HG03460 (cell line): ENCODE results near the gene DNAJC15.

Experiments used
- ATAC-seq: cut with Tn5 transposase; IDR thresholded peaks from one replicate; pipeline ENCODE4 v1.9.1; 2021; ENCODE audit not compliant: unreplicated experiment

Gene DNAJC15

DNA sequence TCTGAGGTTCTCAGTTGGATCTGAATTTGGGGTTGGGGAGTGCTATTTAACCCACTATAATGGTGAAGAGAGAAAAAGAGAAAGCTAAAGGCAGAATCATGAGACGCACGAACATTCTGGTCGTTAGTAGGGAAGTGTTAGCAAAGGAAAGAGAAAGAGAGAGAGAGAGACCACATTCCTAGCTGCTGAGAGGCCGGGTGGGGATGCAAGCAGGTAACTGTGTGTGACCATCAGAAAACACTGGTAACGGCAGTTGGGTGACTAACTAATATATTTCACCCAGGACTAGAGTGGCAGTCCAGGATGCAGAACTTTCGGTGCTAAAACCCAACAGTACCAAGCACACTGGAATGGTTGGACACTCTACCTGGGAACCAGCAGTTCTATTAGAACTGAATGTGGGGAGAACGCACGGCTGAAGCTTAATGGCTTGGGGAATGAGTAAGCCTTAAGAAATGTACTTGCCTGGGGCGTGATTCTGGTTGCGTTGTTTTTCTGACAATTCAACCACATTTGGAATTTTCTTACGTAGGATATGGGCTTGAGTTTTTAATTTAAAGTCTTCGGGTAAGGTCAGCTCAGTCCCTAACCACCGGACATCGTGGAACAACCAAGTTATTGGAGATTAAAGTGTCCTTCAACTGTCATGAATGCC lies 130.2 kb downstream of the DNAJC15 start:
- ATAC-seq = no peak

DNA sequence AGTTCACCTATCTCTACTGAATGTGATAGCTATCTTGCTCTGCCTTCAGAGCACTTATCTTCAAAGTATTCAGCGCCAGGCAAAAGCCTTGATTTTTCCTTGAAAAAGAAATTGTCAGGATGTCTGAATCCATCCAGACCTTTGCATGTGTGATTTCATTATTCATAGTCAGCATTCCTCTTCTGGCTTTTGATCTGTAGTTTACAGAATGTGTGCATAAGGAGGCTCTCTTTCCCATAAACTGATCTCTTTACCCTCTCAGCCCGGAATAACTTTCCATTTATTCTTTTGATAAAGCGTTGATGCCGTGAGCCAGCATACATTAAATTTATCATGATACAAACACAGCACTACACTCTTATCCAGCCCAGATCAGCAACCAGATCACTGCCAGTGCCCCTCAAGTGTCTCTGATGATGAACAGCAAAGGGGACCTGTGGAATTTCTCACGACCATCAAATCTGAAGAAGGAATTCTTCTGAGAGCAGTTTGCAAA lies 130.8 kb downstream of the DNAJC15 start:
- ATAC-seq = no peak

DNA sequence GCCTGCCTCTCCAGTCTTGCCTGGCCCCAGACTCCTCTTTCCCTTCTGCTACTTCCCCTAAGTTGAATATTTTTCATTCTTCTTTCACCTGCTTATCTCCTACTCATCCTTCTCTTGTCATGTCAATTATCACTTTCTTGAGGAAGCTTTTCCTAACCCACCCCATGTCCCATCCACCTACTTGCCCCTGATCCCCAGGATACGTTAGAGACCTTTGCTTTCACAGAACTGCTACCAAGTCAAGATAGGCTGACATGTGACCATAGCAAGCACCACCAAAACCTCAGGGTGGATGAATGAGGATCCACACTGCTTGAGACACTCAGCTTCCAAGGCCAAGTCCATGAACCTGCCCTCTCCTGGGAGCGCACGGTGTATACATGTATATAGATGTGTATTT lies 131.5 kb downstream of the DNAJC15 start:
- ATAC-seq = no peak

DNA sequence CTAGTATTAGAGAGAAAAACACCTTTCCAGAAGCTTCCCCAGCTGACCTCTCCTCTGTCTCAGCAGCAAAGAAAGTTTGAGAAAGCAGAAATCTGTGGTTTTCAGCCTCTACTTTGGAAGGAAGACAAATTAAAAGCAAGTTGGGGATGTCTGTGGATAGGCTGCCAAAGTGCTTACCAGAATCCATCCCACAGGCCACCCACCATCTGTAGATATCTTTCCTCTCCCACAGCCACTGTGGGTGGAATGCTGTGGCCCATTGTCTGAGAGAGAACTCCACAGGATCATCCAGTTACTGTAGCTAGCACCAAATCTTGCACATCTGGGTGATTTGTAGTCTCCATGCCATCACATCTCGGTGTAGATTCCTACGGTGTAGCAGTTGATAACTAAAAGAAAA lies 133.5 kb downstream of the DNAJC15 start:
- ATAC-seq = no peak

DNA sequence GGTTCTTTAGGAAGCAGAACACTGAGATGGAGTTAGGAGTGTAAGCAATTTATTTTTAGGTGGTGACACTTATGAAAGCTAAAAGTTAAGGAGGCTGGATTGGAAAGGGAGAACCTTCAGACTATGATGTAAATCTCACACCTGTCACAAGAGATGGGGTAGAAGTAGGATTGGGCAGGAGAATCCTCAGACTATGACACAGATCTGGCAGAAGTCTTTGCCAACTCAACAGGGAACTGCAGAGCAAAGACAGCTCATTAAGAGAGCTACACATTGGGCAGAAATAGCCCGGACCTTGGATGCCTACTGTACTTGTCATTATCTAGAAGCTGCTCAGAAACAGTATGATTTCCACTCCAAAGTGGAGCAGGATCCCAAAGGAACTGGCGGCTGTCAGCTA lies 134.4 kb downstream of the DNAJC15 start:
- ATAC-seq = no peak

DNA sequence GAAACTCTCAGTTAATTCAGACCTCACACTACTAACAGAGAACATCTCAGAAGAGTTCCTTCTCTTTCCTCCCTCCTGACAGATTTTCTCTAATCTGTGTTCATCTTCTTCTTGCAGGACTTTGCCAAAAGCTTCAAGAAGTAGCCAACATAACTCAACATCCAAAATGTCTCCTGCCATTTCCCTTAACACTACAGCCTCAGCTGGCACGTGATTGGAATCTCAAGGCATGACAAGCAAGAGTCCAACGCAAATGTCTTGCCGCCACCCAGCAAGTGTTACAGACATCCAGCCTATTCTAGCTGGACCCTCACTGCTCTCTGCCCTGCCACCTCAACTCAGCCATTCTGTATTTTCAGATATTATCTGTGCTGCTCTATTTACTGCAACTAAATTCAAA lies 135.1 kb downstream of the DNAJC15 start:
- ATAC-seq = no peak

DNA sequence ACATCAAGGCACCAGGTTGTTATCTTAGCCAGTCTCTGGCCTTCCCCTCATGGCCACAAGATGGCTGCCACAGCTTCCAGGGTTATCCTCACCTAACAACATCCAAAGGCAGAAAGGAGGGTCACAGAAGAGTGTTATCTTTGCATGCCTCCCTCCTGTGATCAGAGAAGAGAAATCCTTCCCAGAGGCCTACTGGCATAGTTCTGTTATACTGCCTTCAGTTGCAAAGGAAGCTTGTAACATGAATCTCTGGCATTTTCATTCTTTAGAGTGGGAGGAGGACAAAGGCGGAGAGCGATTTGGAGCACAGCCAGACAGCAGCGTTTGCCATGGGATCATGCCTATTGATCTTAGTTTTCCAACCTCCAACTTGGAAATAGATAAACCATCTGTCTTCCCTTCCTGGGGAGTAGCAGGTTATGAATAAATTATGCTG lies 135.7 kb downstream of the DNAJC15 start:
- no peak for ATAC-seq
